Measurements from ENCODE around the gene RRP8.

RRP8 gene

DNA sequence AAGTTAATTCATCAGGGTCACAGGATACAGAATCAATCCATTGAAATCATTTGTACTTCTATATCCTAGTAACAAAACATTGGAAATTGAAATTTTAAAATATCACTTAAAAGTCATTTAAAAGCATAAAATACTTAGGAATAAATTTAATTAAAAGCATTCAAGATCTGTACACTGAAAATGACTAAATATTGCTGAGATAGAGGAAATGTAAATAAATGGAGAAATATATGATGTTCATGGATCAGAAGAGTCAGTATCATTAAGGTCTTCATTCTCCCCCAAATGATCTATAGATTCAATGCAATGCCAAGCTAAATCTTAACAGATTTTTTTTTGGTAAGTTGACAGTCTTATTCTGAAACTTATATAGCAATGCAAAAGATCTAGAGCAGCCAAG is 49.8 kb downstream of the RRP8 start:
- H3K9me3 ChIP-seq (replicated peaks; ENCODE audit: insufficient read depth, low read length) = no peaks in the 10 kb centered on the region
- no peaks in the 10 kb centered on the region for H3K9me2 ChIP-seq (replicated peaks; ENCODE audit: insufficient read depth, low read length)
- no peak for DNase-seq
- no peaks in the 10 kb centered on the region for H4K20me1 ChIP-seq (ENCODE audit: insufficient read depth, low read length)
- no peak overlapping the region for H3K4me2 ChIP-seq (ENCODE audit: low read depth, low read length)
- H3K4me3 ChIP-seq (ENCODE audit: low read length) = no peak overlapping the region
- no peaks in the 10 kb centered on the region for H3K27me3 ChIP-seq (replicated peaks; ENCODE audit: insufficient read depth, low read length)
- H3K9ac ChIP-seq (ENCODE audit: low read length) = no peak overlapping the region
- no peaks in the 10 kb centered on the region for H3K36me3 ChIP-seq (replicated peaks; ENCODE audit: insufficient read depth, low read length)
- no peak overlapping the region for H3K27ac ChIP-seq (ENCODE audit: low read length)
- no peaks in the 10 kb centered on the region for H3K79me2 ChIP-seq (ENCODE audit: low read length)
- H2AFZ ChIP-seq (ENCODE audit: low read length) = no peak overlapping the region
- H3F3A ChIP-seq (ENCODE audit: insufficient read depth, low read length) = no peaks in the 10 kb centered on the region
- TF ChIP-seq EZH2 (optimal IDR thresholded peaks at IDR 0.05; ENCODE audit: low read depth, low read length) (no peak), EZH2phosphoT487 (IDR thresholded peaks at IDR 0.05; ENCODE audit: low read length) (no peak)
- TF ChIP-seq, protein P1, sequence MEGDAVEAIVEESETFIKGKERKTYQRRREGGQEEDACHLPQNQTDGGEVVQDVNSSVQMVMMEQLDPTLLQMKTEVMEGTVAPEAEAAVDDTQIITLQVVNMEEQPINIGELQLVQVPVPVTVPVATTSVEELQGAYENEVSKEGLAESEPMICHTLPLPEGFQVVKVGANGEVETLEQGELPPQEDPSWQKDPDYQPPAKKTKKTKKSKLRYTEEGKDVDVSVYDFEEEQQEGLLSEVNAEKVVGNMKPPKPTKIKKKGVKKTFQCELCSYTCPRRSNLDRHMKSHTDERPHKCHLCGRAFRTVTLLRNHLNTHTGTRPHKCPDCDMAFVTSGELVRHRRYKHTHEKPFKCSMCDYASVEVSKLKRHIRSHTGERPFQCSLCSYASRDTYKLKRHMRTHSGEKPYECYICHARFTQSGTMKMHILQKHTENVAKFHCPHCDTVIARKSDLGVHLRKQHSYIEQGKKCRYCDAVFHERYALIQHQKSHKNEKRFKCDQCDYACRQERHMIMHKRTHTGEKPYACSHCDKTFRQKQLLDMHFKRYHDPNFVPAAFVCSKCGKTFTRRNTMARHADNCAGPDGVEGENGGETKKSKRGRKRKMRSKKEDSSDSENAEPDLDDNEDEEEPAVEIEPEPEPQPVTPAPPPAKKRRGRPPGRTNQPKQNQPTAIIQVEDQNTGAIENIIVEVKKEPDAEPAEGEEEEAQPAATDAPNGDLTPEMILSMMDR (IDR thresholded peaks at IDR 0.05; ENCODE audit: low read length) = no peak
- H3K4me1 ChIP-seq (ENCODE audit: low read length) = no peaks in the 10 kb centered on the region

DNA sequence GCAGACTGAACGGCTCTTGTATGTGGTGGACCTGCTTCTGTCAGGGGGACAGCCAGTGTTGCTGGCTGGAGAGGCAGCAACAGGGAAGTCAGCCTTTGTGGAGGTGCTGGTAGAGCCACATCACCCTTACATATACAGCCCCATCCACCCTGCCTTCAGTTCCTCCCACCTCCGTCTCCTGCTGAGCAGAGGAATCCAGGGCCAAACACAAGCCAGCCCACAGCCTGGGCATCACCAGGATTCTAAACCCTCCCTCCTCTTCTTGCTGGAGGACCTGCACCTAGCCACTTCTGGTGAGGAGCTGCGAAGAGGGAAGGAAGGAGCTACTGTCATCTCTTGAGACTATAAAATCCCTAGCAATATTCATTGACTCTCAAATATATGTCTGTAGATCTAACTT is 54.8 kb downstream of the RRP8 start:
- TF ChIP-seq, protein P1 (IDR thresholded peaks at IDR 0.05; ENCODE audit: low read length) = no peak
- TF ChIP-seq EZH2 (optimal IDR thresholded peaks at IDR 0.05; ENCODE audit: low read depth, low read length) = no peak
- TF ChIP-seq EZH2phosphoT487 (IDR thresholded peaks at IDR 0.05; ENCODE audit: low read length) = no peak
- H3K9me2 ChIP-seq (replicated peaks; ENCODE audit: insufficient read depth, low read length) = no peaks in the 10 kb centered on the region
- DNase-seq = no peak
- no peak overlapping the region for H3K4me2 ChIP-seq (ENCODE audit: low read depth, low read length)
- H3K9me3 ChIP-seq (replicated peaks; ENCODE audit: insufficient read depth, low read length) = no peaks in the 10 kb centered on the region
- H3K27ac ChIP-seq (ENCODE audit: low read length) = no peak overlapping the region
- H2AFZ ChIP-seq (ENCODE audit: low read length) = no peak overlapping the region
- no peaks in the 10 kb centered on the region for H3K36me3 ChIP-seq (replicated peaks; ENCODE audit: insufficient read depth, low read length)
- H3K4me1 ChIP-seq (ENCODE audit: low read length) = no peaks in the 10 kb centered on the region
- H3F3A ChIP-seq (ENCODE audit: insufficient read depth, low read length) = no peaks in the 10 kb centered on the region
- H3K79me2 ChIP-seq (ENCODE audit: low read length) = no peaks in the 10 kb centered on the region
- no peak overlapping the region for H3K4me3 ChIP-seq (ENCODE audit: low read length)
- no peak overlapping the region for H3K9ac ChIP-seq (ENCODE audit: low read length)
- H3K27me3 ChIP-seq (replicated peaks; ENCODE audit: insufficient read depth, low read length) = no peaks in the 10 kb centered on the region
- no peaks in the 10 kb centered on the region for H4K20me1 ChIP-seq (ENCODE audit: insufficient read depth, low read length)

DNA sequence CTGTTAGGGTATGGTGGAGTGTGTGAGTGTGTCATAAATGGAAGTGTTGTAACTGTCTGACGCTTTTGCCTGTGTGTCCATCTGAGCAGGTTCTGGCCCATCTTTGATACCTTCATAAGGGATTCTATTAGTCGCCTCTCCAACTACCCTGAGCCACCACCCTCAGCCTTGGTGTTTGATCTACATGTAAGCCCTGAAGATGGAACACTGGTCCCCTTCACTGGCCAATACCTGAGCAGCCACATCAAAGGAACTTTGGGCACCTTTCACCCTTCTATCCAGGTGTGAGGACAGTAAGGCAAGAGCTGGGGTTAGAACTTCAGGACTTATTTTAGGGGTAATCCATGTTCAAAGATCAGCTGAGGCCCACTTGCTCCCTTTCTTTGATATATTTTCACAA is 55.3 kb downstream of the RRP8 start:
- H3K36me3 ChIP-seq (replicated peaks; ENCODE audit: insufficient read depth, low read length) = no peaks in the 10 kb centered on the region
- no peaks in the 10 kb centered on the region for H3K4me1 ChIP-seq (ENCODE audit: low read length)
- H4K20me1 ChIP-seq (ENCODE audit: insufficient read depth, low read length) = no peaks in the 10 kb centered on the region
- no peak overlapping the region for H3K4me2 ChIP-seq (ENCODE audit: low read depth, low read length)
- no peaks in the 10 kb centered on the region for H3K79me2 ChIP-seq (ENCODE audit: low read length)
- no peak overlapping the region for H3K4me3 ChIP-seq (ENCODE audit: low read length)
- no peak for DNase-seq
- H3K9me2 ChIP-seq (replicated peaks; ENCODE audit: insufficient read depth, low read length) = no peaks in the 10 kb centered on the region
- no peak overlapping the region for H3K9ac ChIP-seq (ENCODE audit: low read length)
- no peaks in the 10 kb centered on the region for H3K9me3 ChIP-seq (replicated peaks; ENCODE audit: insufficient read depth, low read length)
- H3F3A ChIP-seq (ENCODE audit: insufficient read depth, low read length) = no peaks in the 10 kb centered on the region
- H3K27ac ChIP-seq (ENCODE audit: low read length) = no peak overlapping the region
- H3K27me3 ChIP-seq (replicated peaks; ENCODE audit: insufficient read depth, low read length) = no peaks in the 10 kb centered on the region
- TF ChIP-seq, protein P1 (IDR thresholded peaks at IDR 0.05; ENCODE audit: low read length) = no peak
- no peak for TF ChIP-seq EZH2phosphoT487 (IDR thresholded peaks at IDR 0.05; ENCODE audit: low read length)
- no peak for TF ChIP-seq EZH2 (optimal IDR thresholded peaks at IDR 0.05; ENCODE audit: low read depth, low read length)
- H2AFZ ChIP-seq (ENCODE audit: low read length) = no peak overlapping the region

Data from MM.1S (cell line).